ENCODE measurements around the gene EIF2B2.

The EIF2B2 gene

GRCh38 chr14:75044752-75045151 is 42.0 kb downstream of the EIF2B2 start:
- no peak for DNase-seq (ENCODE audit: low spot score)

- no peak for DNase-seq (ENCODE audit: low spot score)
These were observed 43.6 kb downstream of the EIF2B2 start for GRCh38 chr14:75046275-75046674.

GRCh38 chr14:75046899-75047298 is 44.2 kb downstream of the EIF2B2 start:
- DNase-seq (ENCODE audit: low spot score): no peak

GRCh38 chr14:75047506-75047905 is 44.8 kb downstream of the EIF2B2 start:
- DNase-seq (ENCODE audit: low spot score): no peak

- DNase-seq (ENCODE audit: low spot score): no peak
These were observed 45.4 kb downstream of the EIF2B2 start for GRCh38 chr14:75048101-75048500.

- no peak for DNase-seq (ENCODE audit: low spot score)
These were observed 46.4 kb downstream of the EIF2B2 start for GRCh38 chr14:75049136-75049535.

- DNase-seq (ENCODE audit: low spot score): no peak
These were observed 47.0 kb downstream of the EIF2B2 start for GRCh38 chr14:75049731-75050201.

GRCh38 chr14:75050852-75051555 is 48.3 kb downstream of the EIF2B2 start, which contains the start of gene MLH3:
TSS of gene MLH3 (minus strand) at chr14:75051467. CDS start at chr14:75049655, 1,812 bp downstream.
- DNase-seq (ENCODE audit: low spot score): peak; percentile 95

GRCh38 chr14:75051556-75051899 is 48.8 kb downstream of the EIF2B2 start:
- DNase-seq (ENCODE audit: low spot score): no peak

GRCh38 chr14:75053396-75054291 is 50.9 kb downstream of the EIF2B2 start:
- DNase-seq (ENCODE audit: low spot score): no peak

- no peak for DNase-seq (ENCODE audit: low spot score)
These were observed 51.7 kb downstream of the EIF2B2 start for GRCh38 chr14:75054421-75054820.

- no peak for DNase-seq (ENCODE audit: low spot score)
These were observed 56.9 kb downstream of the EIF2B2 start for GRCh38 chr14:75059642-75060041.

- DNase-seq (ENCODE audit: low spot score): no peak
These were observed 57.7 kb downstream of the EIF2B2 start for GRCh38 chr14:75060420-75060819.

Data from D341Med (cell line).